PFSK-1 (cell line): ENCODE measurements around the gene LTBP2.

Experiments
- FOXP2 ChIP-seq: optimal IDR thresholded peaks from 2 replicates; pipeline ENCODE3; 2011; ENCODE audit warnings: borderline replicate concordance, control low read depth, inconsistent platforms; ENCODE audit not compliant: insufficient read depth; ENCODE audit errors: extremely low read length, extremely low read depth
- POLR2AphosphoS5 ChIP-seq: IDR thresholded peaks from 2 replicates; pipeline ENCODE4 v1.6.1; 2012; ENCODE audit warnings: low read depth, mild to moderate bottlenecking, control low read depth, low read length, moderate library complexity
- SIN3A ChIP-seq: IDR thresholded peaks from 2 replicates; pipeline ENCODE4 v1.6.1; 2012; ENCODE audit warnings: mild to moderate bottlenecking, low read length, moderate library complexity, borderline replicate concordance; ENCODE audit not compliant: insufficient read depth
- TAF1 ChIP-seq: IDR thresholded peaks from 2 replicates; pipeline ENCODE4 v1.6.1; 2012; ENCODE audit warnings: low read length, control low read depth, borderline replicate concordance; ENCODE audit not compliant: insufficient read depth
- TF ChIP-seq, protein P1 (sequence below), 2 experiments: IDR thresholded peaks; 2 replicates each; pipeline versions ENCODE4 v1.6.1 to v1.8.0; 2011 to 2012; ENCODE audit warnings: low read depth in 2 of 2, low read length in 2 of 2, control low read depth in 1 of 2, inconsistent platforms in 1 of 2, mild to moderate bottlenecking in 1 of 2, moderate library complexity in 1 of 2; ENCODE audit not compliant: insufficient read depth in 1 of 2

DNA sequence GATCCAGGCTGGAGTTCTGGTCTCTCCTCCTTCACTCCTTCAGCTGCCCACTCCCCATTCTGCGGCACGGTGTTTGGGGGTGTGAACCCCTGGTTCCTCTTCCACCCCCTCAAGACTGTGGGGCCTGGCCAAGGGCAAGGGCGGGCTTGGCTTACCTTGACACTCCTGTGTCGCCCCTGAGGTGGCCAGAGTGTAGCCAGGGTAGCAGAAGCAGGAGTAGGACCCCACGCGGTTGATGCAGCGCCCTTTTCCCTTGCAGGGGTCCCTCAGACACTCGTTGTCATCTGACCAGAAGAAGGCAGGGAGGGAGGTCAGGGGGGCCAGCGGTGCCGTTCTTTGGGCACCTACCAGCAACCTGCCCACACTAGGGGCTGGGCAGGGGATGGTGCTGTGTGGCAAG lies 90.3 kb downstream of the LTBP2 start:
- TF ChIP-seq, protein P1, sequence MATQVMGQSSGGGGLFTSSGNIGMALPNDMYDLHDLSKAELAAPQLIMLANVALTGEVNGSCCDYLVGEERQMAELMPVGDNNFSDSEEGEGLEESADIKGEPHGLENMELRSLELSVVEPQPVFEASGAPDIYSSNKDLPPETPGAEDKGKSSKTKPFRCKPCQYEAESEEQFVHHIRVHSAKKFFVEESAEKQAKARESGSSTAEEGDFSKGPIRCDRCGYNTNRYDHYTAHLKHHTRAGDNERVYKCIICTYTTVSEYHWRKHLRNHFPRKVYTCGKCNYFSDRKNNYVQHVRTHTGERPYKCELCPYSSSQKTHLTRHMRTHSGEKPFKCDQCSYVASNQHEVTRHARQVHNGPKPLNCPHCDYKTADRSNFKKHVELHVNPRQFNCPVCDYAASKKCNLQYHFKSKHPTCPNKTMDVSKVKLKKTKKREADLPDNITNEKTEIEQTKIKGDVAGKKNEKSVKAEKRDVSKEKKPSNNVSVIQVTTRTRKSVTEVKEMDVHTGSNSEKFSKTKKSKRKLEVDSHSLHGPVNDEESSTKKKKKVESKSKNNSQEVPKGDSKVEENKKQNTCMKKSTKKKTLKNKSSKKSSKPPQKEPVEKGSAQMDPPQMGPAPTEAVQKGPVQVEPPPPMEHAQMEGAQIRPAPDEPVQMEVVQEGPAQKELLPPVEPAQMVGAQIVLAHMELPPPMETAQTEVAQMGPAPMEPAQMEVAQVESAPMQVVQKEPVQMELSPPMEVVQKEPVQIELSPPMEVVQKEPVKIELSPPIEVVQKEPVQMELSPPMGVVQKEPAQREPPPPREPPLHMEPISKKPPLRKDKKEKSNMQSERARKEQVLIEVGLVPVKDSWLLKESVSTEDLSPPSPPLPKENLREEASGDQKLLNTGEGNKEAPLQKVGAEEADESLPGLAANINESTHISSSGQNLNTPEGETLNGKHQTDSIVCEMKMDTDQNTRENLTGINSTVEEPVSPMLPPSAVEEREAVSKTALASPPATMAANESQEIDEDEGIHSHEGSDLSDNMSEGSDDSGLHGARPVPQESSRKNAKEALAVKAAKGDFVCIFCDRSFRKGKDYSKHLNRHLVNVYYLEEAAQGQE (IDR thresholded peaks at IDR 0.05; ENCODE audit: insufficient read depth in 1 of 2, low read depth in 2 of 2, low read length in 2 of 2): no peak
- TF ChIP-seq TAF1 (no peak), POLR2AphosphoS5 (no peak), FOXP2 (no peak), SIN3A (no peak)
